WTC11 (cell line): Measurements from ENCODE around the gene ZSCAN2. TPM values are rescaled to one million over a fixed set of nuclear protein-coding genes. Genes with fewer than 3 reads are reported as not detected.
A peak's percentile ranks its signal among the peaks of the same experiment; 100 is the strongest.

Experiments used
- ATAC-seq: fragments of 200-7000 bp; cut with Tn5 transposase; 2 replicates; pipeline ENCODE4 v1.10.0; 2021; ENCODE audit warnings: mild to moderate bottlenecking, moderate library complexity
- CTCF ChIA-PET: fragments of 300-600 bp; sonication (Branson Sonifier 250); formaldehyde crosslinking; loops from one replicate; lab custom pipeline; 2021; ENCODE audit warnings: antibody characterized with exemption; lab: Charles Lee
- POLR2A ChIA-PET: fragments of 350-600 bp; sonication (Branson Sonifier 250); formaldehyde crosslinking; loops from one replicate; lab custom pipeline; 2021; ENCODE audit warnings: antibody characterized with exemption; lab: Charles Lee
- DNase-seq: peaks from one replicate; pipeline ENCODE4 v3.0.0; 2021; ENCODE audit warnings: low spot score
- H3K27ac Mint-ChIP-seq: 2 replicates; pipeline ENCODE4 v1.8.0; 2021; ENCODE audit warnings: mixed read lengths
- H3K27me3 Mint-ChIP-seq: 2 replicates; pipeline ENCODE4 v1.8.0; 2021; ENCODE audit warnings: low read depth, mild to moderate bottlenecking, moderate library complexity, mixed read lengths
- H3K36me3 Mint-ChIP-seq: 2 replicates; pipeline ENCODE4 v1.8.0; 2021; ENCODE audit warnings: mixed read lengths
- H3K4me1 Mint-ChIP-seq: 2 replicates; pipeline ENCODE4 v1.8.0; 2022; ENCODE audit warnings: mixed read lengths
- H3K4me3 Mint-ChIP-seq: 2 replicates; pipeline ENCODE4 v1.8.0; 2021; ENCODE audit warnings: mild to moderate bottlenecking, moderate library complexity, mixed read lengths
- H3K9me3 Mint-ChIP-seq: 2 replicates; pipeline ENCODE4 v1.8.0; 2021; ENCODE audit warnings: mixed read lengths
- CBFB ChIP-seq: sonication (generic); formaldehyde crosslinking; IDR thresholded peaks from 2 replicates; pipeline ENCODE4 v1.8.1; 2022; ENCODE audit warnings: mild to moderate bottlenecking, low read depth, missing genetic modification reagents
- FOXK1 ChIP-seq: sonication (generic); formaldehyde crosslinking; IDR thresholded peaks from 2 replicates; pipeline ENCODE4 v1.8.0; 2022; ENCODE audit warnings: mild to moderate bottlenecking, moderate library complexity, missing genetic modification reagents
- GABPB1 ChIP-seq: sonication (generic); formaldehyde crosslinking; IDR thresholded peaks from 2 replicates; pipeline ENCODE4 v1.8.1; 2023; ENCODE audit warnings: mild to moderate bottlenecking, missing genetic modification reagents
- JAZF1 ChIP-seq: fragments of 250-450 bp; sonication (Bioruptor Pico); IDR thresholded peaks from 2 replicates; pipeline ENCODE4 v1.9.0; 2021; ENCODE audit warnings: moderate library complexity, mild to moderate bottlenecking, inconsistent platforms
- MXD4 ChIP-seq: fragments of 250-450 bp; sonication (Bioruptor Pico); IDR thresholded peaks from 2 replicates; pipeline ENCODE4 v1.8.0; 2021; ENCODE audit warnings: mild to moderate bottlenecking, moderate library complexity, borderline replicate concordance
- NFATC4 ChIP-seq: fragments of 250-450 bp; sonication (Bioruptor Pico); IDR thresholded peaks from 2 replicates; pipeline ENCODE4 v1.9.0; 2021; ENCODE audit warnings: mild to moderate bottlenecking
- NR2C2 ChIP-seq: sonication (generic); formaldehyde crosslinking; IDR thresholded peaks from 2 replicates; pipeline ENCODE4 v1.8.0; 2022; ENCODE audit warnings: mild to moderate bottlenecking, missing genetic modification reagents
- NR3C1 ChIP-seq: sonication (generic); formaldehyde crosslinking; conservative IDR thresholded peaks from 2 replicates; pipeline ENCODE4 v1.8.1; 2023; ENCODE audit warnings: low read depth, mild to moderate bottlenecking, missing genetic modification reagents
- TEAD4 ChIP-seq: sonication (generic); formaldehyde crosslinking; IDR thresholded peaks from 2 replicates; pipeline ENCODE4 v1.8.0; 2022; ENCODE audit warnings: mild to moderate bottlenecking, missing genetic modification reagents
- TP53 ChIP-seq: sonication (generic); formaldehyde crosslinking; IDR thresholded peaks from 2 replicates; pipeline ENCODE4 v1.8.1; 2023; ENCODE audit warnings: mild to moderate bottlenecking, missing genetic modification reagents
- ZBTB21 ChIP-seq: sonication (generic); formaldehyde crosslinking; IDR thresholded peaks from 2 replicates; pipeline ENCODE4 v1.8.1; 2023; ENCODE audit warnings: mild to moderate bottlenecking, missing genetic modification reagents, borderline replicate concordance
- ZNF121 ChIP-seq: sonication (generic); formaldehyde crosslinking; IDR thresholded peaks from 2 replicates; pipeline ENCODE4 v1.8.0; 2023; ENCODE audit warnings: missing genetic modification reagents
- ZNF317 ChIP-seq: sonication (generic); formaldehyde crosslinking; IDR thresholded peaks from 2 replicates; pipeline ENCODE4 v1.8.1; 2023; ENCODE audit warnings: low read depth, mild to moderate bottlenecking, moderate library complexity, missing genetic modification reagents, borderline replicate concordance
- ZNF671 ChIP-seq: fragments of 250-450 bp; sonication (Bioruptor Pico); IDR thresholded peaks from 2 replicates; pipeline ENCODE4 v1.8.0; 2021; ENCODE audit warnings: mild to moderate bottlenecking
- total RNA-seq: library from RNA; stranded (reverse); gene quantifications from 3 replicates; pipeline ENCODE4 v1.2.3, GENCODE V29; 2021
- TF ChIP-seq, protein P1 (sequence below): sonication (generic); formaldehyde crosslinking; conservative IDR thresholded peaks from 2 replicates; pipeline ENCODE4 v1.8.1; 2023; ENCODE audit warnings: mild to moderate bottlenecking, low read depth, missing genetic modification reagents, moderate library complexity
- TF ChIP-seq, protein P2 (sequence below): sonication (generic); formaldehyde crosslinking; IDR thresholded peaks from 2 replicates; pipeline ENCODE4 v1.8.0; 2023; ENCODE audit warnings: mild to moderate bottlenecking, missing genetic modification reagents
- TF ChIP-seq, protein P3 (sequence below): fragments of 250-450 bp; sonication (Bioruptor Pico); IDR thresholded peaks from 2 replicates; pipeline ENCODE4 v2.1.2; 2022; ENCODE audit warnings: mild to moderate bottlenecking, moderate library complexity
- TF ChIP-seq, protein P4 (sequence below): sonication (generic); formaldehyde crosslinking; IDR thresholded peaks from 2 replicates; pipeline ENCODE4 v1.8.1; 2022; ENCODE audit warnings: low read depth, mild to moderate bottlenecking, moderate library complexity, missing genetic modification reagents, borderline replicate concordance
- TF ChIP-seq, protein P5 (sequence below): sonication (generic); formaldehyde crosslinking; IDR thresholded peaks from 2 replicates; pipeline ENCODE4 v1.8.0; 2022; ENCODE audit warnings: mild to moderate bottlenecking, missing genetic modification reagents
- TF ChIP-seq, protein P6 (sequence below): fragments of 200-600 bp; IDR thresholded peaks from 2 replicates; pipeline ENCODE4 v1.8.0; 2022; ENCODE audit warnings: antibody characterized with exemption
- TF ChIP-seq, protein P7 (sequence below): fragments of 250-450 bp; sonication (Bioruptor Pico); IDR thresholded peaks from 2 replicates; pipeline ENCODE4 v1.8.0; 2021; ENCODE audit warnings: mild to moderate bottlenecking
- TF ChIP-seq, protein P8 (sequence below): sonication (generic); formaldehyde crosslinking; IDR thresholded peaks from 2 replicates; pipeline ENCODE4 v1.8.1; 2023; ENCODE audit warnings: mild to moderate bottlenecking, moderate library complexity, missing genetic modification reagents

Gene ZSCAN2
- total RNA-seq, 1 experiment from 2014 or later, result 51.9 TPM

DNA sequence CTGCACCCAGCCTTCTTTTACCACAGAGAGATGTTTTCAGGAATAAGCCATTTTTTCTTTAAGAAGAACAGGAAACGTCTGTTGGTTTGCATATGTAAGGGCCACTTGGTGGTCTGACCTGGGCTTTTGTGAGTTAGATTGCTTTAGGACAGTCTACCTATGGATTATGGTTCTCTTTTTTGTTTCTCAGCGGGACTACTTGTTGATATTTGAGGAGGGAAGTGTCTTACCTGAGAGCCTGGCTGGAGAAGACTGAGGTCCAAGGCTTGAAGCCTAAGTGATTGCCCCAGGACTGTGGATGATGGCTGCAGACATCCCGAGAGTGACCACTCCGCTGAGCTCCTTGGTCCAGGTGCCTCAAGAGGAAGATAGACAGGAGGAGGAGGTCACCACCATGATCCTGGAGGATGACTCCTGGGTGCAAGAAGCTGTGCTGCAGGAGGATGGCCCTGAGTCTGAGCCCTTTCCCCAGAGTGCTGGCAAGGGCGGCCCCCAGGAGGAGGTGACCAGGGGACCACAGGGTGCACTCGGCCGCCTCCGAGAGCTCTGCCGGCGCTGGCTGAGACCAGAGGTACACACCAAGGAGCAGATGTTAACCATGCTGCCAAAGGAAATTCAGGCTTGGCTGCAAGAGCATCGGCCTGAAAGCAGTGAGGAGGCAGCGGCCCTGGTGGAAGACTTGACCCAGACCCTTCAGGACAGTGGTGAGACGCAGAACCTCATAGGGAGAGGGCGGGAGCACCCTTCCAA lies 3.0 kb downstream of the ZSCAN2 start:
- Mint-ChIP-seq H3K4me3 (peak overlapping the region; percentile 87), H3K9me3 (no peaks in the 10 kb centered on the region), H3K27me3 (no peaks in the 10 kb centered on the region), H3K4me1 (peaks cover 69% of the 10 kb centered on the region), H3K27ac (peak overlapping the region; percentile 94), H3K36me3 (peaks cover 41% of the 10 kb centered on the region)
- POLR2A ChIA-PET, result interaction anchor here (1.0 kb wide), 1 partner anchor 10 kb away, joined by 5 read pairs; no protein-coding TSS in a partner anchor
- ATAC-seq, result peak; percentile 27
- peak; percentile 32 for DNase-seq
- CTCF ChIA-PET, result interaction anchor here (0.8 to 1.6 kb wide), 5 partner anchors 16 to 34 kb away, joined by 3 to 5 read pairs (median 5); no protein-coding TSS in a partner anchor
- TF ChIP-seq MXD4 (CRISPR knock-in tag), result no peak
- TF ChIP-seq NR2C2 (CRISPR knock-in tag), result no peak
- TF ChIP-seq JAZF1 (CRISPR knock-in tag), result no peak
- no peak for TF ChIP-seq ZNF317 (CRISPR knock-in tag)
- TF ChIP-seq ZNF671 (CRISPR knock-in tag), result no peak
- TF ChIP-seq, protein P1, sequence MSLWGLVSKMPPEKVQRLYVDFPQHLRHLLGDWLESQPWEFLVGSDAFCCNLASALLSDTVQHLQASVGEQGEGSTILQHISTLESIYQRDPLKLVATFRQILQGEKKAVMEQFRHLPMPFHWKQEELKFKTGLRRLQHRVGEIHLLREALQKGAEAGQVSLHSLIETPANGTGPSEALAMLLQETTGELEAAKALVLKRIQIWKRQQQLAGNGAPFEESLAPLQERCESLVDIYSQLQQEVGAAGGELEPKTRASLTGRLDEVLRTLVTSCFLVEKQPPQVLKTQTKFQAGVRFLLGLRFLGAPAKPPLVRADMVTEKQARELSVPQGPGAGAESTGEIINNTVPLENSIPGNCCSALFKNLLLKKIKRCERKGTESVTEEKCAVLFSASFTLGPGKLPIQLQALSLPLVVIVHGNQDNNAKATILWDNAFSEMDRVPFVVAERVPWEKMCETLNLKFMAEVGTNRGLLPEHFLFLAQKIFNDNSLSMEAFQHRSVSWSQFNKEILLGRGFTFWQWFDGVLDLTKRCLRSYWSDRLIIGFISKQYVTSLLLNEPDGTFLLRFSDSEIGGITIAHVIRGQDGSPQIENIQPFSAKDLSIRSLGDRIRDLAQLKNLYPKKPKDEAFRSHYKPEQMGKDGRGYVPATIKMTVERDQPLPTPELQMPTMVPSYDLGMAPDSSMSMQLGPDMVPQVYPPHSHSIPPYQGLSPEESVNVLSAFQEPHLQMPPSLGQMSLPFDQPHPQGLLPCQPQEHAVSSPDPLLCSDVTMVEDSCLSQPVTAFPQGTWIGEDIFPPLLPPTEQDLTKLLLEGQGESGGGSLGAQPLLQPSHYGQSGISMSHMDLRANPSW, result no peak
- TF ChIP-seq NR3C1 (CRISPR knock-in tag), result no peak
- no peak for TF ChIP-seq NFATC4
- TF ChIP-seq, protein P2, sequence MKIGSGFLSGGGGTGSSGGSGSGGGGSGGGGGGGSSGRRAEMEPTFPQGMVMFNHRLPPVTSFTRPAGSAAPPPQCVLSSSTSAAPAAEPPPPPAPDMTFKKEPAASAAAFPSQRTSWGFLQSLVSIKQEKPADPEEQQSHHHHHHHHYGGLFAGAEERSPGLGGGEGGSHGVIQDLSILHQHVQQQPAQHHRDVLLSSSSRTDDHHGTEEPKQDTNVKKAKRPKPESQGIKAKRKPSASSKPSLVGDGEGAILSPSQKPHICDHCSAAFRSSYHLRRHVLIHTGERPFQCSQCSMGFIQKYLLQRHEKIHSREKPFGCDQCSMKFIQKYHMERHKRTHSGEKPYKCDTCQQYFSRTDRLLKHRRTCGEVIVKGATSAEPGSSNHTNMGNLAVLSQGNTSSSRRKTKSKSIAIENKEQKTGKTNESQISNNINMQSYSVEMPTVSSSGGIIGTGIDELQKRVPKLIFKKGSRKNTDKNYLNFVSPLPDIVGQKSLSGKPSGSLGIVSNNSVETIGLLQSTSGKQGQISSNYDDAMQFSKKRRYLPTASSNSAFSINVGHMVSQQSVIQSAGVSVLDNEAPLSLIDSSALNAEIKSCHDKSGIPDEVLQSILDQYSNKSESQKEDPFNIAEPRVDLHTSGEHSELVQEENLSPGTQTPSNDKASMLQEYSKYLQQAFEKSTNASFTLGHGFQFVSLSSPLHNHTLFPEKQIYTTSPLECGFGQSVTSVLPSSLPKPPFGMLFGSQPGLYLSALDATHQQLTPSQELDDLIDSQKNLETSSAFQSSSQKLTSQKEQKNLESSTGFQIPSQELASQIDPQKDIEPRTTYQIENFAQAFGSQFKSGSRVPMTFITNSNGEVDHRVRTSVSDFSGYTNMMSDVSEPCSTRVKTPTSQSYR (CRISPR knock-in tag), result no peak
- TF ChIP-seq TEAD4 (CRISPR knock-in tag), result no peak
- TF ChIP-seq ZNF121, result no peak
- TF ChIP-seq ZBTB21 (CRISPR knock-in tag), result no peak
- TF ChIP-seq, protein P3, sequence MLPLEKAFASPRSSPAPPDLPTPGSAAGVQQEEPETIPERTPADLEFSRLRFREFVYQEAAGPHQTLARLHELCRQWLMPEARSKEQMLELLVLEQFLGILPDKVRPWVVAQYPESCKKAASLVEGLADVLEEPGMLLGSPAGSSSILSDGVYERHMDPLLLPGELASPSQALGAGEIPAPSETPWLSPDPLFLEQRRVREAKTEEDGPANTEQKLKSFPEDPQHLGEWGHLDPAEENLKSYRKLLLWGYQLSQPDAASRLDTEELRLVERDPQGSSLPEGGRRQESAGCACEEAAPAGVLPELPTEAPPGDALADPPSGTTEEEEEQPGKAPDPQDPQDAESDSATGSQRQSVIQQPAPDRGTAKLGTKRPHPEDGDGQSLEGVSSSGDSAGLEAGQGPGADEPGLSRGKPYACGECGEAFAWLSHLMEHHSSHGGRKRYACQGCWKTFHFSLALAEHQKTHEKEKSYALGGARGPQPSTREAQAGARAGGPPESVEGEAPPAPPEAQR (CRISPR knock-in tag), result no peak
- TF ChIP-seq FOXK1, result peak; percentile 48; the same call in 1 of the 2 replicates
- TF ChIP-seq CBFB (CRISPR knock-in tag), result no peak
- TF ChIP-seq, protein P4, sequence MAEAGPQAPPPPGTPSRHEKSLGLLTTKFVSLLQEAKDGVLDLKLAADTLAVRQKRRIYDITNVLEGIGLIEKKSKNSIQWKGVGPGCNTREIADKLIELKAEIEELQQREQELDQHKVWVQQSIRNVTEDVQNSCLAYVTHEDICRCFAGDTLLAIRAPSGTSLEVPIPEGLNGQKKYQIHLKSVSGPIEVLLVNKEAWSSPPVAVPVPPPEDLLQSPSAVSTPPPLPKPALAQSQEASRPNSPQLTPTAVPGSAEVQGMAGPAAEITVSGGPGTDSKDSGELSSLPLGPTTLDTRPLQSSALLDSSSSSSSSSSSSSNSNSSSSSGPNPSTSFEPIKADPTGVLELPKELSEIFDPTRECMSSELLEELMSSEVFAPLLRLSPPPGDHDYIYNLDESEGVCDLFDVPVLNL (CRISPR knock-in tag), result no peak
- TF ChIP-seq, protein P5, sequence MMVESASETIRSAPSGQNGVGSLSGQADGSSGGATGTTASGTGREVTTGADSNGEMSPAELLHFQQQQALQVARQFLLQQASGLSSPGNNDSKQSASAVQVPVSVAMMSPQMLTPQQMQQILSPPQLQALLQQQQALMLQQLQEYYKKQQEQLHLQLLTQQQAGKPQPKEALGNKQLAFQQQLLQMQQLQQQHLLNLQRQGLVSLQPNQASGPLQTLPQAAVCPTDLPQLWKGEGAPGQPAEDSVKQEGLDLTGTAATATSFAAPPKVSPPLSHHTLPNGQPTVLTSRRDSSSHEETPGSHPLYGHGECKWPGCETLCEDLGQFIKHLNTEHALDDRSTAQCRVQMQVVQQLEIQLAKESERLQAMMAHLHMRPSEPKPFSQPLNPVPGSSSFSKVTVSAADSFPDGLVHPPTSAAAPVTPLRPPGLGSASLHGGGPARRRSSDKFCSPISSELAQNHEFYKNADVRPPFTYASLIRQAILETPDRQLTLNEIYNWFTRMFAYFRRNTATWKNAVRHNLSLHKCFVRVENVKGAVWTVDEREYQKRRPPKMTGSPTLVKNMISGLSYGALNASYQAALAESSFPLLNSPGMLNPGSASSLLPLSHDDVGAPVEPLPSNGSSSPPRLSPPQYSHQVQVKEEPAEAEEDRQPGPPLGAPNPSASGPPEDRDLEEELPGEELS (CRISPR knock-in tag), result no peak
- TF ChIP-seq, protein P6, sequence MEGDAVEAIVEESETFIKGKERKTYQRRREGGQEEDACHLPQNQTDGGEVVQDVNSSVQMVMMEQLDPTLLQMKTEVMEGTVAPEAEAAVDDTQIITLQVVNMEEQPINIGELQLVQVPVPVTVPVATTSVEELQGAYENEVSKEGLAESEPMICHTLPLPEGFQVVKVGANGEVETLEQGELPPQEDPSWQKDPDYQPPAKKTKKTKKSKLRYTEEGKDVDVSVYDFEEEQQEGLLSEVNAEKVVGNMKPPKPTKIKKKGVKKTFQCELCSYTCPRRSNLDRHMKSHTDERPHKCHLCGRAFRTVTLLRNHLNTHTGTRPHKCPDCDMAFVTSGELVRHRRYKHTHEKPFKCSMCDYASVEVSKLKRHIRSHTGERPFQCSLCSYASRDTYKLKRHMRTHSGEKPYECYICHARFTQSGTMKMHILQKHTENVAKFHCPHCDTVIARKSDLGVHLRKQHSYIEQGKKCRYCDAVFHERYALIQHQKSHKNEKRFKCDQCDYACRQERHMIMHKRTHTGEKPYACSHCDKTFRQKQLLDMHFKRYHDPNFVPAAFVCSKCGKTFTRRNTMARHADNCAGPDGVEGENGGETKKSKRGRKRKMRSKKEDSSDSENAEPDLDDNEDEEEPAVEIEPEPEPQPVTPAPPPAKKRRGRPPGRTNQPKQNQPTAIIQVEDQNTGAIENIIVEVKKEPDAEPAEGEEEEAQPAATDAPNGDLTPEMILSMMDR, result no peak
- TF ChIP-seq, protein P7, sequence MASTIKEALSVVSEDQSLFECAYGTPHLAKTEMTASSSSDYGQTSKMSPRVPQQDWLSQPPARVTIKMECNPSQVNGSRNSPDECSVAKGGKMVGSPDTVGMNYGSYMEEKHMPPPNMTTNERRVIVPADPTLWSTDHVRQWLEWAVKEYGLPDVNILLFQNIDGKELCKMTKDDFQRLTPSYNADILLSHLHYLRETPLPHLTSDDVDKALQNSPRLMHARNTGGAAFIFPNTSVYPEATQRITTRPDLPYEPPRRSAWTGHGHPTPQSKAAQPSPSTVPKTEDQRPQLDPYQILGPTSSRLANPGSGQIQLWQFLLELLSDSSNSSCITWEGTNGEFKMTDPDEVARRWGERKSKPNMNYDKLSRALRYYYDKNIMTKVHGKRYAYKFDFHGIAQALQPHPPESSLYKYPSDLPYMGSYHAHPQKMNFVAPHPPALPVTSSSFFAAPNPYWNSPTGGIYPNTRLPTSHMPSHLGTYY (CRISPR knock-in tag), result no peak
- TF ChIP-seq, protein P8, sequence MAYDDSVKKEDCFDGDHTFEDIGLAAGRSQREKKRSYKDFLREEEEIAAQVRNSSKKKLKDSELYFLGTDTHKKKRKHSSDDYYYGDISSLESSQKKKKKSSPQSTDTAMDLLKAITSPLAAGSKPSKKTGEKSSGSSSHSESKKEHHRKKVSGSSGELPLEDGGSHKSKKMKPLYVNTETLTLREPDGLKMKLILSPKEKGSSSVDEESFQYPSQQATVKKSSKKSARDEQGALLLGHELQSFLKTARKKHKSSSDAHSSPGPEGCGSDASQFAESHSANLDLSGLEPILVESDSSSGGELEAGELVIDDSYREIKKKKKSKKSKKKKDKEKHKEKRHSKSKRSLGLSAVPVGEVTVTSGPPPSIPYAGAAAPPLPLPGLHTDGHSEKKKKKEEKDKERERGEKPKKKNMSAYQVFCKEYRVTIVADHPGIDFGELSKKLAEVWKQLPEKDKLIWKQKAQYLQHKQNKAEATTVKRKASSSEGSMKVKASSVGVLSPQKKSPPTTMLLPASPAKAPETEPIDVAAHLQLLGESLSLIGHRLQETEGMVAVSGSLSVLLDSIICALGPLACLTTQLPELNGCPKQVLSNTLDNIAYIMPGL, result no peak
- no peak; the same call in 1 of the 2 replicates for TF ChIP-seq TP53 (CRISPR knock-in tag)
- TF ChIP-seq GABPB1 (CRISPR knock-in tag), result no peak
